MM.1S (cell line): ENCODE measurements around the gene FAM149B1.

ENCODE experiments used
- DNase-seq: peaks from one replicate; pipeline ENCODE4 v3.0.0-alpha.2; 2015
- H2AFZ ChIP-seq: fragments of 300-600 bp; sonication (generic); 2 replicates; pipeline ENCODE4 v1.6.0; 2016; ENCODE audit warnings: antibody characterized with exemption, low read length
- H3F3A ChIP-seq: fragments of 300-600 bp; sonication (generic); 2 replicates; pipeline ENCODE4 v1.6.1; 2016; ENCODE audit warnings: mild to moderate bottlenecking, antibody characterized with exemption, low read length, moderate library complexity, mixed read lengths; ENCODE audit not compliant: insufficient read depth
- H3K27ac ChIP-seq: fragments of 300-600 bp; sonication (generic); 2 replicates; pipeline ENCODE4 v1.5.1; 2016; ENCODE audit warnings: mild to moderate bottlenecking, low read length
- H3K27me3 ChIP-seq: fragments of 300-600 bp; sonication (generic); replicated peaks from 2 replicates; pipeline ENCODE4 v1.6.0; 2016; ENCODE audit warnings: low read length; ENCODE audit not compliant: insufficient read depth
- H3K36me3 ChIP-seq: fragments of 300-600 bp; sonication (generic); replicated peaks from 2 replicates; pipeline ENCODE4 v1.6.1; 2016; ENCODE audit warnings: mild to moderate bottlenecking, low read length, mixed read lengths; ENCODE audit not compliant: insufficient read depth
- H3K4me1 ChIP-seq: fragments of 300-600 bp; sonication (generic); 2 replicates; pipeline ENCODE4 v1.6.1; 2016; ENCODE audit warnings: low read length, mixed read lengths
- H3K4me2 ChIP-seq: fragments of 300-600 bp; sonication (generic); 2 replicates; pipeline ENCODE4 v1.6.0; 2016; ENCODE audit warnings: low read depth, low read length
- H3K4me3 ChIP-seq: fragments of 300-600 bp; sonication (generic); 2 replicates; pipeline ENCODE4 v1.5.1; 2016; ENCODE audit warnings: low read length, mixed read lengths
- H3K79me2 ChIP-seq: fragments of 300-600 bp; sonication (generic); 2 replicates; pipeline ENCODE4 v1.6.1; 2016; ENCODE audit warnings: mixed run types, low read length, mixed read lengths
- H3K9ac ChIP-seq: fragments of 300-600 bp; sonication (generic); 2 replicates; pipeline ENCODE4 v1.6.1; 2016; ENCODE audit warnings: low read length, mixed read lengths
- H3K9me2 ChIP-seq: fragments of 300-600 bp; sonication (generic); replicated peaks from 2 replicates; pipeline ENCODE4 v1.6.1; 2016; ENCODE audit warnings: mild to moderate bottlenecking, low read length, mixed read lengths; ENCODE audit not compliant: insufficient read depth
- H3K9me3 ChIP-seq: fragments of 300-600 bp; sonication (generic); replicated peaks from 2 replicates; pipeline ENCODE4 v1.6.1; 2016; ENCODE audit warnings: mild to moderate bottlenecking, low read length, mixed read lengths; ENCODE audit not compliant: insufficient read depth
- H4K20me1 ChIP-seq: fragments of 300-600 bp; sonication (generic); 2 replicates; pipeline ENCODE4 v1.6.1; 2016; ENCODE audit warnings: mild to moderate bottlenecking, low read length, moderate library complexity, mixed read lengths; ENCODE audit not compliant: insufficient read depth
- EZH2 ChIP-seq: fragments of 300-600 bp; sonication (generic); optimal IDR thresholded peaks from 2 replicates; pipeline ENCODE3; 2017; ENCODE audit warnings: low read depth, mild to moderate bottlenecking, antibody characterized with exemption, low read length, mixed read lengths
- EZH2phosphoT487 ChIP-seq: fragments of 300-600 bp; sonication (generic); IDR thresholded peaks from 2 replicates; pipeline ENCODE4 v1.6.1; 2018; ENCODE audit warnings: antibody characterized with exemption, low read length
- TF ChIP-seq, protein P1 (sequence below): fragments of 300-600 bp; sonication (generic); IDR thresholded peaks from 2 replicates; pipeline ENCODE4 v1.5.1; 2016; ENCODE audit warnings: antibody characterized with exemption, low read length, mixed read lengths

The FAM149B1 gene

DNA sequence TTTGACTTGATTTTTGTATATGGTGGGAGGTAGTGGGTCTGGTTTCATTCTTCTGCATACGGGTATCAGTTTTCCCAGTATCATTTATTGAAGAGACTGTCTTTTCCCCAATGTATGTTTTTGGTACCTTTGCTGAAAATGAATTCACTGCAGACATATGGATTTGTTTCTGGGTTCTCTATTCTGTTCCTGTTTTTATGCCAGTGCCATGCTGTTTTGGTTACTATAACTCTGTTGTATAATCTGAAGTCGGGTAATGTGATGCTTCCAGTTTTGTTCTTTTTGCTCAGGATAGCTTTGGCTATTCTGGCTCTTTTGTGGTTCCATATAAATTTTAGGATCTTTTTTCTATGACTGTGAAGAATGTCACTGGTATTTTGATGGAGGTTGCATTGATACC, 947 bp upstream of the FAM149B1 start:
- Histone ChIP-seq H3K4me1 (peaks cover 4% of the 10 kb centered on the region; the same call in 1 of the 2 replicates), H3K9me2 (no peaks in the 10 kb centered on the region), H3F3A (peaks cover 13% of the 10 kb centered on the region; the same call in 1 of the 2 replicates), H3K9ac (peak overlapping the region; percentile 79; the same call in 1 of the 2 replicates), H3K27ac (no peak overlapping the region; the same call in 1 of the 2 replicates), H3K4me3 (peak overlapping the region; percentile 94), H3K79me2 (peaks cover 50% of the 10 kb centered on the region), H3K27me3 (no peaks in the 10 kb centered on the region), H2AFZ (no peak overlapping the region), H3K9me3 (no peaks in the 10 kb centered on the region), H4K20me1 (no peaks in the 10 kb centered on the region), H3K36me3 (no peaks in the 10 kb centered on the region; the same call in 1 of the 2 replicates), H3K4me2 (peak overlapping the region; percentile 82)
- no peak for DNase-seq
- TF ChIP-seq, protein P1, sequence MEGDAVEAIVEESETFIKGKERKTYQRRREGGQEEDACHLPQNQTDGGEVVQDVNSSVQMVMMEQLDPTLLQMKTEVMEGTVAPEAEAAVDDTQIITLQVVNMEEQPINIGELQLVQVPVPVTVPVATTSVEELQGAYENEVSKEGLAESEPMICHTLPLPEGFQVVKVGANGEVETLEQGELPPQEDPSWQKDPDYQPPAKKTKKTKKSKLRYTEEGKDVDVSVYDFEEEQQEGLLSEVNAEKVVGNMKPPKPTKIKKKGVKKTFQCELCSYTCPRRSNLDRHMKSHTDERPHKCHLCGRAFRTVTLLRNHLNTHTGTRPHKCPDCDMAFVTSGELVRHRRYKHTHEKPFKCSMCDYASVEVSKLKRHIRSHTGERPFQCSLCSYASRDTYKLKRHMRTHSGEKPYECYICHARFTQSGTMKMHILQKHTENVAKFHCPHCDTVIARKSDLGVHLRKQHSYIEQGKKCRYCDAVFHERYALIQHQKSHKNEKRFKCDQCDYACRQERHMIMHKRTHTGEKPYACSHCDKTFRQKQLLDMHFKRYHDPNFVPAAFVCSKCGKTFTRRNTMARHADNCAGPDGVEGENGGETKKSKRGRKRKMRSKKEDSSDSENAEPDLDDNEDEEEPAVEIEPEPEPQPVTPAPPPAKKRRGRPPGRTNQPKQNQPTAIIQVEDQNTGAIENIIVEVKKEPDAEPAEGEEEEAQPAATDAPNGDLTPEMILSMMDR: no peak

GRCh38 chr10:73167458-73167782, 499 bp upstream of the FAM149B1 start:
- Histone ChIP-seq H3K27ac (peak overlapping the region; percentile 82), H3K36me3 (no peaks in the 10 kb centered on the region; the same call in 1 of the 2 replicates), H3K4me2 (peak overlapping the region; percentile 82), H3F3A (peaks cover 13% of the 10 kb centered on the region; the same call in 1 of the 2 replicates), H3K9me2 (no peaks in the 10 kb centered on the region), H3K9ac (peak overlapping the region; percentile 79), H2AFZ (peak overlapping the region; percentile 88), H3K79me2 (peaks cover 45% of the 10 kb centered on the region), H3K27me3 (no peaks in the 10 kb centered on the region), H3K4me3 (peak overlapping the region; percentile 94), H4K20me1 (no peaks in the 10 kb centered on the region), H3K4me1 (peaks cover 4% of the 10 kb centered on the region; the same call in 1 of the 2 replicates), H3K9me3 (no peaks in the 10 kb centered on the region)
- TF ChIP-seq, protein P1: no peak
- TF ChIP-seq EZH2 (no peak), EZH2phosphoT487 (no peak)
- no peak for DNase-seq

DNA sequence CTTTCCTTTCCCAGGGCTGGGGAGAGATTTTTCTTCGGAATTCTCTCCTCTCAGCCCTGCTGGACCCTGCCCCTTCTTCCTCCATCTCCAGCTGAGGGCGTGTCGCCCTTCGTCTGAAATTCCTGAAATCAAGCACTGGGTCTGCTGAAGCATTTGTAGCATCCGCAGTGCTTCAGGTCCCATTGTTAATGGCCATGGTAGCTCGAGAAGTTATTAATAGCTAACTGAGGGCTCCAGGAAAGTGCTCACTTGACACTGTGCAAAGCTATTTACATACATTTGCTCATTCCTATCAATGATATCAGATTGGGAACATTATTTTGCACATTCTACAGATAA, 515 bp downstream of the FAM149B1 start:
- no peaks in the 10 kb centered on the region for H3K27me3 ChIP-seq
- peak; percentile 14 for DNase-seq
- H4K20me1 ChIP-seq: no peaks in the 10 kb centered on the region
- peak overlapping the region; percentile 79 for H3K9ac ChIP-seq
- peaks cover 38% of the 10 kb centered on the region for H3K79me2 ChIP-seq
- H3K36me3 ChIP-seq: no peaks in the 10 kb centered on the region; the same call in 1 of the 2 replicates
- H3K4me1 ChIP-seq: peaks cover 4% of the 10 kb centered on the region; the same call in 1 of the 2 replicates
- H3K4me3 ChIP-seq: peak overlapping the region; percentile 94
- H3K4me2 ChIP-seq: peak overlapping the region; percentile 90
- peak overlapping the region; percentile 82; the same call in 1 of the 2 replicates for H3K27ac ChIP-seq
- TF ChIP-seq, protein P1: no peak
- TF ChIP-seq EZH2: no peak
- TF ChIP-seq EZH2phosphoT487: no peak
- no peaks in the 10 kb centered on the region for H3K9me2 ChIP-seq
- H3K9me3 ChIP-seq: no peaks in the 10 kb centered on the region
- H2AFZ ChIP-seq: peak overlapping the region; percentile 88
- H3F3A ChIP-seq: peaks cover 13% of the 10 kb centered on the region; the same call in 1 of the 2 replicates
